RWPE2 (cell line): ENCODE measurements around the gene JAK1.

Experiments used
- ATAC-seq: fragments of 200-7000 bp; cut with Tn5 transposase; 3 replicates; pipeline ENCODE4 v1.9.1; 2021; ENCODE audit warnings: low read depth
- DNase-seq: peaks from one replicate; pipeline ENCODE4 v3.0.0-alpha.2; 2020; ENCODE audit warnings: low spot score
- H3K27ac ChIP-seq: fragments of 450-650 bp; 2 replicates; pipeline ENCODE4 v1.5.1; 2017; ENCODE audit warnings: mild to moderate bottlenecking; ENCODE audit not compliant: poor library complexity, severe bottlenecking
- H3K27me3 ChIP-seq: fragments of 250-450 bp; sonication (Bioruptor Pico); 2 replicates; pipeline ENCODE4 v1.5.1; 2021; ENCODE audit warnings: mild to moderate bottlenecking, moderate library complexity; ENCODE audit not compliant: insufficient read depth, poor library complexity, severe bottlenecking
- H3K36me3 ChIP-seq: fragments of 250-450 bp; sonication (Bioruptor Pico); 2 replicates; pipeline ENCODE4 v1.5.1; 2020; ENCODE audit warnings: low read depth, mild to moderate bottlenecking, moderate library complexity
- H3K4me1 ChIP-seq: fragments of 250-450 bp; sonication (Bioruptor Pico); 2 replicates; pipeline ENCODE4 v1.5.1; 2021; ENCODE audit warnings: mild to moderate bottlenecking, moderate library complexity; ENCODE audit not compliant: insufficient read depth, poor library complexity, severe bottlenecking
- H3K4me3 ChIP-seq: fragments of 250-450 bp; sonication (Bioruptor Pico); 2 replicates; pipeline ENCODE4 v1.5.1; 2021; ENCODE audit warnings: mild to moderate bottlenecking, moderate library complexity; ENCODE audit not compliant: severe bottlenecking
- H3K9me3 ChIP-seq: fragments of 250-450 bp; sonication (Bioruptor Pico); 2 replicates; pipeline ENCODE4 v1.5.1; 2021; ENCODE audit warnings: mild to moderate bottlenecking, moderate library complexity; ENCODE audit not compliant: severe bottlenecking
- TF ChIP-seq, protein P1 (sequence below): fragments of 450-650 bp; IDR thresholded peaks from one replicate; pipeline ENCODE4 v1.5.1; 2017; ENCODE audit warnings: mild to moderate bottlenecking, moderate library complexity; ENCODE audit not compliant: poor library complexity, severe bottlenecking

The JAK1 gene

DNA sequence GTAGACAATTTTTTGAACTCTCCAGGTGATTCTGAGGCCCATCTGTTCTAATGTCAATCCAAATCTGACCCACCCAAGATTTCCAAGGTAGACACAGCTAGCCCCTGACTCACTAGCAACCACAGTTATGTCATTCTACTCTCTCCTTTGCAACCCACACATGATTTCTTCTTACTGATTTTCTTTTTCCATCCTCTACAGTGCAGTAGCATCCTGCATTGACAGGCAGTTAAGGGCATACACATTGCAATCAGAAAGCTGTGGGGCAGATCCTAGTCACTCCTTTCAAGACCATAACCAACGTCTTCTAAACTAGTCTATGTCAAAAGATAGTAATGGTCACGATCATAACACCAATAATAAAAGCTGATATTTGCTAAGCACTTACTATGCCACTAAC is 54.2 kb downstream of the JAK1 start:
- H3K4me3 ChIP-seq: no peak overlapping the region
- no peaks in the 10 kb centered on the region for H3K9me3 ChIP-seq
- no peaks in the 10 kb centered on the region for H3K27me3 ChIP-seq
- DNase-seq (no peak), ATAC-seq (no peak)
- H3K27ac ChIP-seq: no peak overlapping the region
- TF ChIP-seq, protein P1, sequence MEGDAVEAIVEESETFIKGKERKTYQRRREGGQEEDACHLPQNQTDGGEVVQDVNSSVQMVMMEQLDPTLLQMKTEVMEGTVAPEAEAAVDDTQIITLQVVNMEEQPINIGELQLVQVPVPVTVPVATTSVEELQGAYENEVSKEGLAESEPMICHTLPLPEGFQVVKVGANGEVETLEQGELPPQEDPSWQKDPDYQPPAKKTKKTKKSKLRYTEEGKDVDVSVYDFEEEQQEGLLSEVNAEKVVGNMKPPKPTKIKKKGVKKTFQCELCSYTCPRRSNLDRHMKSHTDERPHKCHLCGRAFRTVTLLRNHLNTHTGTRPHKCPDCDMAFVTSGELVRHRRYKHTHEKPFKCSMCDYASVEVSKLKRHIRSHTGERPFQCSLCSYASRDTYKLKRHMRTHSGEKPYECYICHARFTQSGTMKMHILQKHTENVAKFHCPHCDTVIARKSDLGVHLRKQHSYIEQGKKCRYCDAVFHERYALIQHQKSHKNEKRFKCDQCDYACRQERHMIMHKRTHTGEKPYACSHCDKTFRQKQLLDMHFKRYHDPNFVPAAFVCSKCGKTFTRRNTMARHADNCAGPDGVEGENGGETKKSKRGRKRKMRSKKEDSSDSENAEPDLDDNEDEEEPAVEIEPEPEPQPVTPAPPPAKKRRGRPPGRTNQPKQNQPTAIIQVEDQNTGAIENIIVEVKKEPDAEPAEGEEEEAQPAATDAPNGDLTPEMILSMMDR: no peak
- H3K36me3 ChIP-seq: no peaks in the 10 kb centered on the region
- H3K4me1 ChIP-seq: peaks cover 28% of the 10 kb centered on the region

DNA sequence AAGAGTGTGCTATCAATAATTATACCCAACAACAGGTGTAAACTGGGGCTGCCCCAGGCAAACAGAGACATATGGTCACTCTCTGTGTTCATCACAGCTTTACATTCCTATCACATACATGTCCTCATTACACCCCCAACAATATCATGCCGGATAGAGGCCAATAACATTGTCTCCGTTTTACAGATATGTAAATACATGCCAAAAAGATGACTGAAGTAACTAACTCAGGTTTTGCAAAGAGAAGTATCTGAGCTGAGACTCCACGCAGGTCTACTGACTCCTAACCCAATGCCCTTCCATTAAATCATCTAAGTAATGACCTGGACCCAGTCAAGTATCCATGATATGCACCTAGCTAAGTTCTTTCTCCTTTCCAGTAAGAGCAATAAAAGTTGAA is 55.0 kb downstream of the JAK1 start:
- no peaks in the 10 kb centered on the region for H3K9me3 ChIP-seq
- H3K4me1 ChIP-seq: peaks cover 20% of the 10 kb centered on the region
- H3K27me3 ChIP-seq: no peaks in the 10 kb centered on the region
- TF ChIP-seq, protein P1: no peak
- H3K36me3 ChIP-seq: no peaks in the 10 kb centered on the region
- no peak for DNase-seq
- H3K4me3 ChIP-seq: no peak overlapping the region
- no peak overlapping the region for H3K27ac ChIP-seq
- no peak for ATAC-seq

DNA sequence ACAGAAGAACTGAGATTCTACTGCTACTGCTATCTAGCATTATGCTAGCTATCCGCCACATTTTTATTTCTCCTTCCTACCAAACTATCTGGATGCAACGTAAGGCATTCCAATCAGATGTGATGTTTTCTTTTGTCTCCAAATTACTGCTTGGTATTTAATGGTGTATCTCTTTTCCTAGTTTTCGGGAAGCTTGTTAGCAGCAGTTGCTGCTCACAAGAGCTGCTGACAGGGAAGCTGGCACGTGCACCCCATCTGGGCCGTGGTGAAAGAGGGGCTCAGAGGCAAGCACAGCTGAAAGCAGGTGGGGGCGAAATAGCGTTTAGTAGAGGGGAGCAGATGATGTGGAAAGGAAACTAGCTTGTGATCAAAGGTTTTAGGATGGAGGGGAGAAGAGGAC is 57.3 kb downstream of the JAK1 start:
- peaks cover 10% of the 10 kb centered on the region for H3K4me1 ChIP-seq
- DNase-seq: no peak
- no peak overlapping the region for H3K27ac ChIP-seq

DNA sequence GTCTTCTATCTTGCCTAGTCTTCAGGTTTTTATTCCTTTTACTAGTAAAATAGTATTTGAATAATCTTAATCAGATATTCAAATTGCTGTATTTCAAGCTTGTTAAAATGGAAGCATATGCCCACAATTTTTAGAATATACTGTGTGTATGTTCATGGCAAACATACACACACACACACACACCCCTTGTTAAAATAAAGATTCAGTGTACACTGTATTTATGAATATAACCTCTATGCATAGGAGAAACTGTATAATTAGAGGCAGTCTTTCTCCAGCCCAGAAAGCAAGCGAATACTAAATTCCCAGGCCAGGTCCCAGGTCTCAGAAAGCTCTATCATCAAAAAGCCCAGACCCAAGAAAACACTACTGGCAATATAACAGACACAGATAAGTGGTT is 57.8 kb downstream of the JAK1 start:
- Histone ChIP-seq H3K27me3 (no peaks in the 10 kb centered on the region), H3K4me1 (peaks cover 8% of the 10 kb centered on the region), H3K9me3 (no peaks in the 10 kb centered on the region), H3K27ac (no peak overlapping the region), H3K4me3 (no peak overlapping the region), H3K36me3 (no peaks in the 10 kb centered on the region)
- no peak for ATAC-seq
- TF ChIP-seq, protein P1: no peak
- no peak for DNase-seq

More for the DNA sequence above, 57.3 kb downstream of the JAK1 start:
- Histone ChIP-seq H3K36me3 (no peaks in the 10 kb centered on the region), H3K9me3 (no peaks in the 10 kb centered on the region), H3K27me3 (no peaks in the 10 kb centered on the region), H3K4me3 (no peak overlapping the region)
- ATAC-seq: no peak
- TF ChIP-seq, protein P1: no peak

DNA sequence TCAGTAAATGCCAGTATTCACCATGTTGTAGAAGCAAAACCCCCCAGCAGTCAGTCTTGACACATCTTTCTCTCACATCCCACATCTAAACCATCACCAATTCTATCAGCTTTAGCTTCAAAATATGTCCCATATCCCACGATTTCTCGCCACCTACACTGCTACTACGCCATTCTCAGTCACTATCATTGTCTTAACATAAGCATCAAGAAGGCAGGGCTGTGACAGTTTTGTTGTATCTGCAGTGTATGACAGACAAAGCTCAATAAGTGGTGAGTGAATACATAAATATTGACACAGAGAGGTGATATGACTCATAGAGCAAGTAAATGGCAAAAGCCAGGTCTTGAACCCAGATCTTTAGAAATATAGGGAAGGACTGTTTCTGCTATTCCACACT is 59.9 kb downstream of the JAK1 start:
- ATAC-seq: no peak
- no peaks in the 10 kb centered on the region for H3K27me3 ChIP-seq
- H3K9me3 ChIP-seq: no peaks in the 10 kb centered on the region
- H3K27ac ChIP-seq: no peak overlapping the region
- TF ChIP-seq, protein P1: no peak
- peaks cover 7% of the 10 kb centered on the region for H3K4me1 ChIP-seq
- H3K4me3 ChIP-seq: no peak overlapping the region
- no peak for DNase-seq
- H3K36me3 ChIP-seq: no peaks in the 10 kb centered on the region
